Measurements from ENCODE around the gene BRI3BP.
"Not testable (repeated sequence)": the region's sequence is repeated elsewhere in the genome, so short reads cannot be mapped to it uniquely, and the experiment has no call there.

BRI3BP gene

DNA sequence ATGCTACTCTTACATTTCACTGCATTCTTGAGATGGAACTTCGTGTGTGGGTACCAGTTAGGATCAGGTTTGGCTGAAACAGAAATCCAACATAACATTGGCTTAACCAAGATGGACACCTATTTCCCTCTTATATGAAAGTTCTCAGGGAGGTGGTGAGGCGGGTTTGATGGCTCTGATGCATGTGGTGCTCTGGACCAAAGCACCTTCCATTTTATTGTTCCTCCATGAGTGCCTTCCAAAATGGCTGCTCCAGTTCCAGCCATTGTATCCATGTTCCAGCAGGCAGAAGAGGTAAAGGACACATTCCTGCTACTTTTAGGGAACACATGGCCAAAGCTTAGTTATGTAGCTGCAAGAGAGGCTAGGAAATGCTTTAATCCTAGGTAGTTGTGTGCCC is 29.6 kb downstream of the BRI3BP start:
- DNase-seq (ENCODE audit: low spot score) = no peak

DNA sequence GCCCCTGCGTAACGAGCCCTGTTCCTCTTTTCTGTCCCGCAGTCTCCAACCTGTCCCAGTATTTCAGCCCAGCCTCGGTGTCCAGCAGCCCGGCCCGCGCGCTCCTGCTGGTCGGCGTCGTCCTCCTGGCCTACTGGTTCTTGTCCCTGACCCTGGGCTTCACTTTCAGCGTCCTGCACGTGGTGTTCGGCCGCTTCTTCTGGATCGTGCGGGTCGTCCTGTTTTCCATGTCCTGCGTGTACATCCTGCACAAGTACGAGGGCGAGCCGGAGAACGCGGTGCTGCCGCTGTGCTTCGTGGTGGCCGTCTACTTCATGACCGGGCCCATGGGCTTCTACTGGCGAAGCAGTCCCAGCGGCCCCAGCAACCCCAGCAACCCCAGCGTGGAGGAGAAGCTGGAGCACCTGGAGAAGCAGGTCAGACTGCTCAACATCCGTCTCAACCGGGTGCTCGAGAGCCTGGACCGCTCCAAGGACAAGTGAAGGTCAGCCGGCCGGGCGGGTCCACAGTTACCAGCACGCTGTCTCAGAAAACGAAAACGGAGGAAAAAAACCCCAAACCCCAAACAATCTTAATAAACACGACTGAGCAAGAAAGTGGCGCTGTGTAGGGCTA is 31.6 kb downstream of the BRI3BP start:
- no peak for DNase-seq (ENCODE audit: low spot score)

DNA sequence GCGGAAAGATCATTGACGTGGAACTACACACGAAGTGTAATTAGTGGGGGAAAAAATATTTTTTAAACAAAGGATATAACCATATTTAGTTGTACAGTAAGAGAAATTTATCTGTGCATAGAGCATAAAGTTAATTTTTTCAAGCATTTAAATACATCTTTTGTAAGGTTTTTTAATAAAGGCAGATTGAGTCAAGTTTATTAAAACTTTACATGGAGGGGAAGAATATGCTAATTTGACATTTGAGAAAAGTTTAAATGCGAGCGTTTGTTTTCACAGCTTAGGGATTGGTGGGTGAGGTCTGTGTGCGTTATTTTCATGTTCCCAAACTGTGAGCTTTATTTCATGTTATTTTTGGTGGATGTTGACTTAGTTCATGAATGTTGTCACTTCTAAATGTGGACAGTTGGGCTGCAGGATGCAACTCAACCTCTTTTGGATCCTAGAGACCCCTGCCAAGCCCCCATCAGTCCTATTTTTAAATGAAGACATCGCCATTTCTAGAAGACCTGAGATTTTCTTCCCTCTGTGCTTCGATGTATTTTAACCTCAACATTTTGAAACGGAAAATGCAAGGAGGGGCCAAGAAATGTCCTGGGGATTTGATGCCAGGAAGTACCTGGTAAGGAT is 32.3 kb downstream of the BRI3BP start:
- no peak for DNase-seq (ENCODE audit: low spot score)

DNA sequence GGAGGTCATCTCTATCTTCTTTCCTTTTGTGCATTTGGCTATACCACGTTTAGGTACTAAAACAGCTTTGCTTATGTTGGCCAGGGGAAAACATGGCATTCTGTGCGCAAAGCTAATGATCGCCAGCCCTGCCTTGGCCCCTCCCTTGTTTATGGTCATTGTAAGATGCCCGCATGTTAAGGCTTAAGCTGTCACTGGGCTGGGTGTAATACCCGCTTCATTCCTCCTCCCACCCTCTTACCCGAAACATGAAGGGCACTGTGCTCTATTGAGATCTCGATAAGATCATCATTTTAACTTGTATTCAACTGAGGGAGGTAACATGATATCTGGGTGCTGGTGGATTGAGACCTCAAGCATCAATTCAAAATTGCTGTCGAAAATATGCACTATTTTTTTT is 34.7 kb downstream of the BRI3BP start:
- DNase-seq (ENCODE audit: low spot score) = no peak

DNA sequence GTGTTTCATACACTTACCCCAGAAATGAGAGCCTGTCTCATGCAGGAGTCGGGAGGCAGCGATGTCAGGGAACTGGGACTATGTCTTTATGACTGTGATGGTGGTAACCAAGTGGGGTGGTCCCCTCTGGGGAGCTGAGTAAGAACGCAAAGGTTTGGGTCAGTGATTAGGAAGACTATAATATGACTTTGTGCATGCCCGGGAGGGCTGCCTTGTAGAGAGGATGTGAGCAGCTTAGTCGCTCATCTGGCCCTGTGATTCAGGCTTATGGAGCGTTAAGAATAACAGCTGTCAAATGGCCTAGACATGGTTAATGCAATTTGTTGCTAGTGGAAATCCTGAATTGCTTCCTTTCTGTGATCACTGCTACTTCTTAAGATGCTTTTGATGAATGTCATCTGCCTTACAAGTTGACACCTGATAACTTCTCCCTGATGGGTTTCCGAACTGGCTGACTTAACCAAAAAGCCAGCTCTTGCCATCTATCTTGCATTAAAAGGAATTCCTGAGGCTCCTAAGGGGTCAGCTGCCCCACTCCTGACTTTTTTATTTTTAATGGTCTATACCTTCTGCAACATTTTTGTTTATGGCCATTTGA is 36.4 kb downstream of the BRI3BP start:
- no peak for DNase-seq (ENCODE audit: low spot score)

DNA sequence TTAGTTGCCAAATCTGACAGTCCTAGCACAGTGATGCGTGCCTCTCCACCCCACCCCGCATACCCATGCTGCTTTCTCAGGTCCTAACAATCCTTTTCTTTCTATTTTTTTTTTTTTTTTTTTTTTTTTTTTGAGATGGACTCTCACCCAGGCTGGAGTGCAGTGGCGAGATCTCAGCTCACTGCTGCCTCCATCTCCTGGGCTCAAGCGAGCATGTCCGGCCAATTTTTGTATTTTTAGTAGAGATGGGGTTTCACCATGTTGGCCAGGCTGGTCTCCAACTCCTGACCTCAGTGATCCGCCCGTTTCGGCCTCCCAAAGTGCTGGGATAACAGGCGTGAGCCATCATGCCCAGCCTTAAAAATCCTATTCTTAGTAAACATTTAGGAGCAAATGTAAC is 38.0 kb downstream of the BRI3BP start:
- not testable (repeated sequence) for DNase-seq (ENCODE audit: low spot score)

DNA sequence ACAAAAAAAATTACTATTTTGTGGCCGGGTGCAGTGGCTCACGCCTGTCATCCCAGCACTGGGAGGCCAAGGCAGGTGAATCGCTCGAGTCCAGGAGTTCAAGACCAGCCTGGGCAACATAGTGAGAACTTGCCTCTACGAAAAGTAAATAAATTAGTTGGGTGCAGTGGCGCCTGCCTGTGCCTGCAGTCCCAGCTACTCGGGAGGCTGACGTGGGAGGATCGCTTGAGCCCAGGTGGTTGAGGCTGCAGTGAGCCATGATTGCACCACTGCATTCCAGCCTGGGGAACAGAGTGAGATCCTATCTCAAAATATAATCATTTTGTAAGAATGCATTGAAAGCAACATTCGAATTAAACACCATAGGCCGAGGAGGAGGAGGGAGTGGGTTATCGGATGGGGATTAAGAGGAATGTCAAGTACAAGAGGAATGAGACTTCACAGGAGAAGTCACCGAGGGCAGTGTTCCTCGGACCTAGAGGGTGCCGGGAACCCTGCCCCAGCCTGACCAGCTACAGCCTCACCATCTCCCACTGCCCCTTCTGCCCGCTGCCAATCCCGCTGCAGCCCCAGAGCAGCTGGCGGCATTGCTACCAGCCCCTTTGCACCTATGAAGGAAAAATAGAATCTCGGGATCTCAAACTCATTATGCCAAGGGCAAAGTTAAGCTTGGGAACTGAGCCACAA is 39.2 kb downstream of the BRI3BP start:
- DNase-seq (ENCODE audit: low spot score) = no peak

DNA sequence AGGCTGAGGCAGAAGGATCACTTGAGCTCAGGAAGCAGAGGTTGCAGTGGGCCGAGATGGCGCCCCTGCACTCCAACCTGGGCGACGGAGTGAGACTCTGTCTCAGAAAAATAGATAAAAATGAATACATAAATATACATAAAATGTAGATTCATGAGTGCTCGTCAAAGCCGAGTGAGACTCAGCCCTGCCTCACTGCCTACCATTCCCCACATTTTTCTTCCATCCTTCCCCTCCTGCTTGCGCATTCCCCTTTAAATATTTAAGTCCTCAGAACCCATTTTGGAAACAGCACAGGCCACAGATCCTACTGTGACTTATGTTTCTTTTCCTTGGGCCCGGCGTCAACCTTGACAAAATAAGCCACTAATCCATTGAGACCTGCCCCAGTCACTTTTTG is 39.8 kb downstream of the BRI3BP start:
- DNase-seq (ENCODE audit: low spot score) = no peak

DNA sequence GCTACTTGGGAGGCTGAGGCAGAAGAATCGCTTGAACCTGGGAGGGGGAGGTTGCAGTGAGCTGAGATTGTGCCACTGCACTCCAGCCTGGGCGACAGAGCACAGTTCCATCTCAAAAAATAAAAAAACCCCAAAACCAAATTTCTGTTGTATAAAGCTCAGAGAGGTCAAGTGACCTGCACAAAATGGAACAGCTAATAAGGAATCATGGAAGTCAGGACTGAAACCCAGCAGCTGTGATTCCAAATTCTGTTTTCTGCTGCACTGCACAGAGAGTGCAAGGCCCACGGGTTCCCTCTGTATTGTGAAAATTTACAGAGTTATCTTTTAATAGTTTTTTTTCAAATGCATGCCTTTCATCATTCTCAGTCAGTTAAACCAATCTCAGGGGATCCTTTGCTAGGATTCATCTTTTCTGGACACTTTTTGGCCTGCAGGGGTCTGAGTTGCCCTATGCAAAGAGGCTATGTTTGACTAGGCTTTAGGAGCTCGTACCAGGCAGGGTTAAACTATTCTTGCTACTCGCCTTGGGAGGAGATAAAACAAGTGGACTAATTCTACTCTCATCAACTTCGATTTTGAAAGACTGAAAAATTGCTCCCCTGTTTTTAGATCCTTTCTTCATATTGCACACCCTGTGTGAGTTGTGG is 45.7 kb downstream of the BRI3BP start:
- DNase-seq (ENCODE audit: low spot score) = peak; percentile 40

DNA sequence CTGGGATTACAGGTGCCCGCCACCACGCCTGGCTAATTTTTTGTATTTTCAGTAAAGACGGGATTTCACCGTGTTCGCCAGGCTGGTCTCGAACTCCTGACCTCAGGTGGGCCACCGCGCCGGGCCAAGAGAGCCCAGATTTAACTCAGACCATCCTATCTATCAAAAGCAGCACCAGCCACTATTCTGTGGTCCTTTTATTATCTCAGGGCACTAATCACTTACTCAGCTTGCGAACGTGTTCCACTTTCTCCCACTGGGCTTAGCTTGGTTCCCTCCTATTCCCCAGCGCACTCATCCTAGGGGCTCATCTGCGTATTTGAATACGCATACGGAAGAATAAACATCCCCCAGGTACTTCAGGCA is 55.6 kb downstream of the BRI3BP start:
- no peak for DNase-seq (ENCODE audit: low spot score)

DNA sequence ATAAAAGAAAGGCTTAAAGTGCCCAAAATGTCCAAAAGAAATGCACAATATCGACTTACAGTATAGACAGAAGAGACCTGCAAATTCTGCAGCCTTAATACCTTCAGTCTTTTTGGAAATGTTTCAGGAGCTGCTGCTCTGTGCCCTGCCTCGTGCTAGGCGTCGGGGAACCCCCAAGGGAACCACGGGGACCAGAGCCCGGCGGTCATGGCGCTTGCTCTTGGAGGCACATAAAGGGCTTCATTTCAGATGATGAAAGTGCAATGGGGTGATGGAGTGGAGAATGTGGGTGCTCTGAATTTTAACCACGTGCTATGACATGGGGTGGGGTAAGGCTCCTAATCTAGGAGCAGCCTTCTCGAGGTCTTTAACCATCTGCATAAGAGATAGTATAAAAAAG is 57.0 kb downstream of the BRI3BP start:
- no peak for DNase-seq (ENCODE audit: low spot score)

DNA sequence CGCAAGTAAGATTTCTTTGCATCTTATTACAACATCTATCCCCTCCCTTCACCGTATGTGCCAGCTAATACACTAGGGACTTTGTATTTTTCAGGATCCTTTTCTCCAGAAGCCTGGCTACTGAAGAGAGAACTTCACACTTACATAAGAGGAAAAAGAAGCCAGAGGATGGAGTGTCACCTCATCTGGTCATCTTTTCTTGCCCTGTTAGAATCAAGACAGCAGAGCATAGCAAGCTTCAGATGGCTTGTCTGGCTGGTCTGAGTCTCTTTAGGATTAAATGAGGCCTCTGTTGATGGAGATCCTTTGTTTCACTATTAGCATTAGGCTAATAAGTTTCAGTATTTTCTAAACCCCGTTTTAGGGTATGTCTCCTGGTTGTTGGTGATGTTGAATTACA is 57.4 kb downstream of the BRI3BP start:
- DNase-seq (ENCODE audit: low spot score) = no peak

DNA sequence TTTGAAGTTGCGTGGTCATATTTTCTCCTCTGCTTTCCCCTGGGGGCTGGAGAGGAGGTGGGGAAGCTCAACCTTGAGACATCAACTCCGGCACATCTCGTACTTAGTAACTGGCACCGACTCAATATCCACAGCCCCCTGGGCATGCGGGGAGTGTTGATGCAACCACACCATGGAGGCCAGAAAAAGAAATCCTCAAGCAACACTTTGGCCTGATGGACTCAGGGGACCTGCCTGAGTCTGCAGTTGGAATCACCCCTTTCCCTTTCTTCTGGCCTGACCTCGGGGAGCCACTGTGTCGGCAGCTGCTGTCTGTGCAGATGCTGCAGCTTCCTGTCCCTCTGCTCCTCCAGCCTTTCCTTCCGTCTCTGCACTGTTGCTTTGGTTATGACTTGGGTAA is 60.4 kb downstream of the BRI3BP start:
- no peak for DNase-seq (ENCODE audit: low spot score)

DNA sequence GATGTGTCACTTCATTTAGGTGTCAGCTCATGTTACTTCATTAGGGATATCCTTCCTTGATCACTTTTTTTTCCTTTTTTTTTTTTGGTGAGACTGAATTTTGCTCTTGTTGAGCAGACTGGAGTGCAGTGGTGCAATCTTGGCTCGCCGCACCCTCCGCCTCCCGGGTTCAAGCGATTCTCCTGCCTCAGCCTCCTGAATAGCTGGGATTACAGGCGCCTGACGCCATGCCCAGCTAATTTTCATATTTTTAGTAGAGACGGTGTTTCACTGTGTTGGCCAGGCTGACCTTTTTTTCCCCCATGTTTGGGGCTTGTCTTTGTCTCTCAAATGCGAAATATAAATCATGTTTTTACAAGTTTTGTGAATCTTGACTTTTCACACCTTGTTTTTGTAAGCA is 62.1 kb downstream of the BRI3BP start:
- DNase-seq (ENCODE audit: low spot score) = no peak

DNA sequence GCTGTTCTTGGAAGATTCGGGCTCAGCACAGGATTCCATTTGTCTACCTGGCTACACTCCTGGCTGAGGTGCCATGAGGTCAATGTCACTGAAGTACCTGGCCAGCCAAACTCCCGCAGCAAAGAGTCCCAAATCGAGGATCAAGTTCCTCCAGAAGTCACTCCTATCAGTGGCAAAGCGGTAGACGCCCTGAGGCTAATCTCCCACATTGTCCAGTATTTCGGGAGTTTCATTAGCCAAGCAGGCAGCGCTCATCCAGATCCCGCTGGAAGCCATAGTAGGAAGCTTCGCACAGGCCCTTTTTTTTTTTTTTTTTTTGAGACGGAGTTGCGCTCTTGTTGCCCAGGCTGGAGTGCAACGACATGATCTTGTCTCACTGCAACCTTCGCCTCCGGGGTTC is 62.9 kb downstream of the BRI3BP start:
- no peak for DNase-seq (ENCODE audit: low spot score)

DNA sequence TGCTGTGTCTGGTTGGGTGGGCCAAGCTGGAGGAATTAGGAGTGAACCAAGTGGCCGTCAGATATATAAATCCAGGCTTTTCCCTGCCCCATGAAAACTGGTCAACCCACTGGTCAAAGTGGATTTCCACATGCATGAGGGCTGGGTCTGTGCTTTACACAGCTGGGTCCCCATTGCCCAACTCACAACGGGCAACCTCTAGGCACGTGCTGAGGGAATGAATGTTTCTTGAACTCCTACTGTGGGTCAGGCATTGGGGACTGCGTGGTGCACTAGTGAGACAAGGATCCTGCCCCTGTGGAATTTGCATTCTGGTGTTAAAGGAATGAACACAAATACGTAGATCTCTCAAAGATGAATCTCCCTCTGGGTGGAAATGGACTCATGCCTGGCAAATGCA is 64.3 kb downstream of the BRI3BP start:
- DNase-seq (ENCODE audit: low spot score) = no peak

DNA sequence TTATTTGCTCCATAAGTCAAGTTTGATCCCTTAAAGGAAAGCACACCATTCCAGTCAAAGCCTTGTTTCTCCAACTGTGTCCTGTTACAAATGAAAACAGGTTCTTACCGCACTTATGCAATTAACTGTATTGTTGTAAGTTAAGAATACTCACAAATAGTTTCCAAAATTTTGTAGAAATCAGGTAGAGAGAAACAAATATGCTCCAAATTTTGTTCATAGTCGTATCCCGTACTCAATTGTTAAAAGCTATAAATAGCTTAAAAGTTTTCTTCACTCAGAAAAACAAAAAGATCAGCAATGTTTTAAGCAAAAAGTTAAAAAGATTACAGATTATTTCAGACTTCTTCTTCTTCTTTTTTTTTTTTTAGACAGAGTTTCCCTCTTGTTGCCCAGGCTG is 67.8 kb downstream of the BRI3BP start:
- no peak for DNase-seq (ENCODE audit: low spot score)

DNA sequence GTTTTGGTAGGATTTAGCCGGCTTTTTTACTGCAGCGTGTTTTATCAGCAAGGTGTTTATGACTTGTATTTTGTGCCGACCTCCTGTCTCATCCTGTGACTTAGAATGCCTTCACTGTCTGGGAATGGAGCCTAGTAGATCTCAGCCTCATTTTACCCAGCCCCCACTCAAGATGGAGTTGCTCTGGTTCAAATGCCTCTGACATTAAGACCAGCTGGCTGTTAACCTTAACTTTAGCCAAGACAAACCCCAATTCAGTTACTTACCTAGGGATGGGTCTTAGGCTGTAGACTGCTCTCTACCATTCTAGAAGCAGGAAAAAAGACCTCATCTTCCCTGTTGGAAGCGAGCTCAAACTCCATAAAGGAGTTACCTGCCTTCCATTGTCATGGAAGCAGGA is 70.1 kb downstream of the BRI3BP start:
- DNase-seq (ENCODE audit: low spot score) = not testable (repeated sequence)

DNA sequence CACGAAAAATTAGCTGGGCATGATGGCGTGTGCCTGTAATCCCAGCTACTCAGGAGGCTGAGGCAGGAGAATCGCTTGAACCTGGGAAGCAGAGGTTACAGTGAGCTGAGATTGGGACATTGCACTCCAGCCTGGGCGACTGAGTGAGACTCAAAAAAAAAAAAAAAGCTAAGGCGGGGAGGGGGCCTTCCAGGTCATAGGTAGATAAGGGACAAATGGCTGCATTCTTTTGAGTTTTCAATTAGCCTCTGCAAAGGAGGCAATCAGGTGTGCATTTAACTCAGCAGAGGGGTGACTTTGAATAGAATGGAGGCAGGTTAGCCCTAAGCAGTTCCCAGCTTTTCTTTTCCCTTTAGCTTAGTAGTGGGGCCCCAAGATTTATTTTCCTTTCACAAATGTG is 71.0 kb downstream of the BRI3BP start:
- no peak for DNase-seq (ENCODE audit: low spot score)

DNA sequence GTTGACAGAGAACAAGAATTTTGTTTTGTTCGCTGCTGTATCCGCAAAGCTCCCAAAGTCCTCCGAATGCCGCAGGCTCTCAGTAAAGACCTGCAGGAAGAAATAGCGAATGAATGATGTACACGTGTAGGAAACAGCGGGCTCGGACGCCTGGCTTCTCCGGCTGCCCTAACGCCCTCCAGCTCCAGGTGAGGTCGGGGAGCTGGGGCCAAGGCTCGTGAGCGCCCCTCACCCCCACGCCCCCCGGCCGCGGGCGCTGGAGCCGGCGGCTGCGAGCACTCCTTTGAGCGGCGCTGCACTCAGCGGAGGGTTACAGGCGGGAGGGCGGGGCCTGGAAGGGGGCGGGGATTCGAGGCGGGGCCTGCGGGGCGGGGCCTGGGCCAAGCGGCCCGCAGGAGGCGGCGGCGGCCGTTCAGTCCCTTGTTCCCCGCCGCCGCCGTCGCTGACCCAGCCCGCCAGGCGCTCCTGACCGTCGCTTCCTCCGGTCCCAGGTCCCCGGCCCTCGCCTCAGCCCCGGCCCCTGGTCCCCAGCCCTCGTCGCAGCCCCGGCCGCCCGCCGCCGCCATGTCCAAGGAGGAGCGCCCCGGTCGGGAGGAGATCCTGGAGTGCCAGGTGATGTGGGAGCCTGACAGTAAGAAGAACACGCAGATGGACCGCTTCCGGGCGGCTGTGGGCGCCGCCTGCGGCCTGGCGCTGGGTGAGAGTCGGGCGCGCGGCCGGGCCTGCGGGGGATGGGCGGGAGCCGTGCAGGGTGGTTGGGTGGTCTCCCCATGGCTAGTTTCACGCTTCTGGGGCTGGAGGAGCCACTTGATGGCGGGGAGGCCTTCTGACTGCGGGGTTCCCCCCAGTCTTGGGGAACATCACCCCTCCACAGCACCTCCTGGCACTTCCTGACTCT is 71.8 kb downstream of the BRI3BP start, which contains the start of gene AACS:
AACS (plus strand) TSS at position 415 of the 898 bp plus-strand sequence; CDS start at position 565, 150 bp downstream.
- DNase-seq (ENCODE audit: low spot score) = peak; percentile 72

DNA sequence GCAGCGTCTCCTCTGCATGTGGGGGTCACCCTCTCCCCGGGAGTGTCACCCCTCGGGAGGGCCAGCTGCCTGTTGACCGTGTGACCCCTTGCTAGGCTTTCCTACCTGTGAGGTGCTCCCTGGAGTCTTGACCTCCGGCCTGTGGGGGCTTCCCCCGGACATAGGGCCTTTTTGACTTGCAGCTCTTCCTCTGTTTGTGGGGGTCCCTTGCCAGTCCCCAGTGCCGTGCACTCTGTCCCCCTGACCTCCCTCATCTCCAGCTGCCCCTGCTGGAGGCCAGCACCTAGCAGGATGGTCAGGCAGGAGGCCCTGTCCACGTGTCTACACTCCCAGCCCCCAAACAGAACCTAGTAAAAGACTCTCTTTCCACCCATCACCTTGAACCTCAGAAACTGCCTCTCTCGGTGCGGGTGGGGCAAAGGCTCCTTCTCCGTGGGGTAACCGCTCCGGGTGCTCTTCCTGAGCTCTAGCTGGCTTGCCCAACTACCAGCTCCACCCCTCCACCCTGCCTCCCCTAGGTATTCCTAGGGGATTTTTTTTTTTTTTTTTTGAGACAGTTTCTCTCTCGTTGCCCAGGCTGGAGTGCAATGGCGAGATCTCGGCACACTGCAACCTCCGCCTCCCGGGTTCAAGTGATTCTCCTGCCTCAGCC is 72.6 kb downstream of the BRI3BP start:
- no peak for DNase-seq (ENCODE audit: low spot score)
